CD4-positive, alpha-beta T cell treated with Interleukin-21 for 1 hour (primary cell): ENCODE data around the gene BMPR1A.
"Not testable (repeated sequence)": the region's sequence is repeated elsewhere in the genome, so short reads cannot be mapped to it uniquely, and the experiment has no call there.

Source experiments
- DNase-seq: peaks from one replicate; pipeline ENCODE4 v3.0.0-alpha.2; 2020

BMPR1A gene

DNA sequence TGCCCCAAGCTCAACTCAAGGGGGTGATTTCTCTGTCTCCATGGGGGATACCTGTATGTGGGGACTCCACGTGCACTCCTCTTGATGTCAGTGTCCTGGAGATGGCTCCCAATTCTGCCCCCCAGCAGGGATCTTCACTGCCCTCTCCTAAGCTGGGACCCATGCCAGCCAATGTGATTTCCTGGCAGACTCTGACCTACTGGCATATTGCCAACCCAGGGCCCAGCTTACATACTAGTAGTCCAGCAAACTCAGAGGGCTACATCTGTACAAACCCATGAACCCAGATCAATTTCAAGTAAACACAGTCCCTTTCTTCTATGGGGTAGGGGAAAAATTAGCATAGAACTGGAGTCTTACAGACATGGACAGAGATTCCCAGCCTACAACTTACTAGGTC lies 26.2 kb upstream of the BMPR1A start:
- no peak for DNase-seq

DNA sequence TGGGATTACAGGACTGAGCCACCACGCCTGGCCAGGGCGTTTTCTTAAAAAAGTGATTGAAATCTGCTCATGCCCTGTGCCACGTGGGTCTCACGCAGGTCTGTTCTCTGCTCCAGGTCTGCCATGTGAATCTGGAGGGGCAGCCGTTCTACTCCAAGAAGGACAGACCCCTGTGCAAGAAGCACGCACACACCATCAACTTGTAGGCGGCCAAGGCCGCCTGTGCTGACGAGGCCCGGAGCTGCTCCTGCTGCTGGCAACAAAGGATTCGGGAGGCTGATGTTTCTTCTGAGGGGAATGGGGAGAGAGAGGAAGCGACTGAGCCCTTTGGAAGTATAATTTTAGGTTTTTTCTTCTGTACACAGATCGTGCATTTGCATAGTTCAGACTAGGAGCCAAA lies 23.6 kb upstream of the BMPR1A start:
- DNase-seq: no peak

DNA sequence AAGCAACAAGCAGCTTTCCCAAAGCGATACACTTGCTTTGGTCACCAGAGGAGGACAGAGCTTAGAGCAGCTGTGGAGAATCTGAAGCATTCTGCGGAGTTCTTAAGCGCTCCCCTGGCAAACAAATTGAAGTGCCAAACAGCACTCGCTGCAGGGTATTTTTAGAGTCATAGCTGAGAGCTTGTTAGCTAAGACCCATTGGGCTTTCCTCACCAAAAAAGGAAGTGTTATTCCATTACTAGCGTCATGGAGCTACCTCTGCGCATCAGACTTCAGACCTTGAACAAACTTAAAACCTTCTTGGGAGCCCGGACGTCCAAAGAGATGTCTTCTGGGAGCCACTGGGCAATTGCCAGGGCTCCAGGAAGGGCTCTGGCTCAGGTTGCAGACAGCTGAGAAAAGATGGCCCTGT lies 23.2 kb upstream of the BMPR1A start:
- no peak for DNase-seq

DNA sequence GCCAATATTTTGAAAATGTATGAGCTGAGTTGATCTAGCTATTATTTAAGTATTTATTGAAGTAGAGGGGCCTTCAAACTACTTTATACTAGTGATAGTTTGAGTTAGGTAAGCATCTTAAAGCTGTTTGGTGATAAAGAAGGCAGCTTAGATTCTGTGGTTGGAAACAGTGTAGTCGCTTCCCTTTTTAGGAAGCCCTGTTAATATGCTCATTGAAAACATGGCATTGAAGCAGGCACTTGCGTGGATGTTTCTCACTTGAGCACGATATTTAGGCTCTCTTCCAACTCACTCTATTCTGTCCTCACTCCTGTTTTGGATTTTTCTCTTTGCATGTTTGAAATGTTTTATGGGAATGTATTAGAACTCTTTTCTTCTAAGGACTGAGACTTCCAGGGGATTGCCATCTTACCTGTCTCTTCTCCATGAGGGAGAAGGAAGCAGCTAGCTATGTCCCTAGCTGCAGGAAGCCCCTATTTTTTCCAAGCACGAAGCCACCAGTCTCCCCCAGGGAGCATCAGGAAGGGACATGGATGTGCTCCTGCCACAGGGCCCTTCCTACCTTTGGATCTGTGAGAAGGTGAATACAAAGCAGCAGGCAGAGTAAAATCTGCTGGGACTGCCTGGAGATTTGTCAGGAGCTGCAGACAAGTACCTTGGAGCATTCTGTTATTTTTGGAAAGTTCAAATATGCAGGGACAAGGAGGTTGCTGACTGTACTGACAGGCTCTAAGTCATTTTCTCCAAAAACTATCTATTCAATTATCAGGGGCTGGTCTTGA lies 22.0 kb upstream of the BMPR1A start:
- no peak for DNase-seq

DNA sequence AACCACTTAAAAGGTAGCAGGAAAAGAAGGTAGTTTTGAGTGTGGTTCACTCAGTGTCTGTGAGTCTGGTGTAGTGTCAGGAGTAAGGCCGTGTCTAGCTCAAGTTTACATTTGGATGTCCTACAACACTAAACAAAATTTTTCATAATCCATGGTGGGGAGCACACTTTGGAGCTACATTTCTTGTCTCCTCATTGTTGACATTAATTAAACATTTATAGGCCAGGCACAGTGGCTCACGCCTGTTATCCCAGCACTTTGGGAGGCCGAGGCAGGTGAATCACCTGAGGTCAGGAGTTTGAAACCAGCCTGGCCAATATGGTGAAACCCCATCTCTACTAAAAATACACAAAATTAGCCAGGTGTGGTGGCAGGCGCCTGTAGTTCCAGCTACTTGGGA lies 21.1 kb upstream of the BMPR1A start:
- DNase-seq: not testable (repeated sequence)

DNA sequence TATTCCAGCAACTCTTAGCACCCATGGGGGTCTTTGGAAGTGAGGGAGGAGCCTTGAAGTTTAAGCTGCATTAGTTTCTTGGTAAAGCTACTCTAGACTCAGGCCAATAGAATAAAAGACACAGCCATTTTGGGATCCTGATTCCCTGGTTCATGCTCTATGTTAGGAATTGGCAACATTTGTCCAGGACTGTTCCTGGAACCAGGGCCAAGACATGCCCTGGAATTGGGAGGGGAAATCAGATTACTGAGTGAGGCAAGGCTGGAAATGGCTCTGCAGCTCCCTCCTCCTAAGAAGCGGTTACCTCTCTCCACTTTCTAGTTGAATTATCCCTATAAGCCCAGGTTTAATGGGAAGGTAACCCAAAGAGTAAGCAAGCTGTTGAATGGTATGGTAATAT lies 14.2 kb upstream of the BMPR1A start:
- DNase-seq: no peak

DNA sequence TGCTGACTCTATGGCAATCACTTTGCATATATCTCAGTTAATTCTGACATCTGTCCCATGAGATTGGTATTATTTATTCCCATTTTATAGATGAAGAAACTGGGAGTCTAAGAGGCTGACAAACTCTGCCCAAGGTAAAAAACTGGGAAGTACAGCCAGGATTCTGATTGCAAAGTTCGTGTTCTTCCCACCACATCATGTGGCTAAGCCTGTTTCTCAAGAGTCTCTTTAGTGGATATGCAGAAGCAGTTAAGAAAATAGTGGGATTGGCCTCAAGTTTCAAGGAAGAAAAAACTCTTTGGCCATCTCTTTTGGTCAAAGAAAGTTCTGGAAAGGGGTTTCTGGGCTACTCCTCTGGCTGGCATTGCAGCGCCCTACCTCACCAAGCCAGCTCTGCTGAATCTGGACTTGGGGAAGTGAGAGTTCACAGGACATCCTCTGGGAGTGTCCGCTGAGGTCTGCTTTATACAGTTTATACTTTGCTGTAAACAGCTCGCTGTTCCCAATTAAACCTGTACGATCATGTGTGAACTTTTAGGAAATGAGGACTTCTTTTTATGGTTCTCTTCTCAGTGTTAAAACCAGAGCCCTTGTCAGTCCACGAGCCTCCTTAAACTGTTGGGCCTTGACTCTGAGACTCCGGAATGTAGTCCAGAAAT lies 12.2 kb upstream of the BMPR1A start:
- no peak for DNase-seq

DNA sequence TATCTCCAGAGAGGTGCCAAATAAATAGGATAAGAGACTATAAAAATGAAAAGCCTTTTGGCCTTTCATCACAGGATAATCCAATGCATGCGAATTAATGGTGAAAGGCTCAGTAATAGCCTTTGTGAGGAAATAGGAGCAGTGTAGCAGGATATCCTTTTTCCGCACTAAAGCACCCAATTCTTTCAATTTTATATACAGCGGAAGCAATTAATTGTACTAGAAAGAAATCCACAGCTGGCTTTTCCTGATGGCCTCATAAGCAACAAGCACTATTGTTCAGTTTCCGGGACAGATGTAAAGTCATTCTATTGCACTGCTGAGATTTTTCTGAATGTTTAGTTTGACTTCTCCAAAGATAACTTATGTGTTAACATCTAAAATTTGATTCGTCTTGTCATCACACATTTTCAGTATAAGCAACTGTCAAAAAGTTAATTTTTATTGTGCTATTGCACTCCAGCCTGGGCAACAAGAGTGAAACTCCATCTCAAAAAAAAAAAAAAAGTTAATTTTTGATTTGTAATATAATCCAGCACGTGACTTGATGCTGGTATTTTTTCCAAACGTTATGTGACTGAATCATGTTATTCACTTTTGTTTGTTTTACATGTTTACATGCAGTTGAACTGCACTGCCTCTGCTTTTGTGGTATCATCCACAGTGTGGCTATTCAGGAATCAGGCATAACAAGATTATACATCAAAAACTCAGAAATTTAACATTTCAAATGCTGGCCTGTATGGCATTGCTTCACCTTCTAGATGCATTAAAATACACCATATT lies 8.4 kb upstream of the BMPR1A start:
- no peak for DNase-seq

DNA sequence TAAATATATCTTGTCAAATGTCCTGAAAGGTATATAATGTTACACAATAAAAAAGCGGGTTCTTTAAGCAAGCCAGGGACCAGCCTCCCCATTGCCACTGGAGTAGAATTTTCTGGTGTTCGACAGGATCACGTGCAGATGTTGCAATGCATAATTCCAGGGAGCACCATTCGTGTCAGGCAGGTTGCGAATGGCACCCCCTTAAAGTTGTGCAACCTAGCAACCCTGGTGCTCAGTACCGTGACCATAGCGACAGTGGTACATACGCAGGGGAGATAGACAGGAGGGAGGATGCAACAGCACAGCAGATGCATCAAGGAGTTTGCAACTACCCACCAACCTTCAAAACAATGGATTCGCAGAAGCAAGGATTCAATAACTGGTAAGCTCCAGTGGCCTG lies 6.6 kb upstream of the BMPR1A start:
- no peak for DNase-seq

DNA sequence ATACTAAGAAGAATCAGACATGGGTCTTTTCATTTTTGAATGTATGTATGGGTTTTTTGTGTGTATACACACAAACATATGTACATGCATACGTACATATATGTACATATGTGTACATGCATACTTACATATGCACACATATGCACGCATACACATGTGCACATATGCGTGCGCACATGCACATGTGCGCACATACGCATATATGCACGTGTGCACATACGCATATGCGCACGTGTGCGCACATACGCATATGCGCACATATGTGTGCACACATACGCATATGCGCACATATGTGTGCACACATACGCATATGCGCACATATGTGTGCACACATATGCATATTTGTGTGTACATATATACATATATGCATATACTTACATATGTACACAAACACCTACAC lies 4.9 kb upstream of the BMPR1A start:
- no peak for DNase-seq

DNA sequence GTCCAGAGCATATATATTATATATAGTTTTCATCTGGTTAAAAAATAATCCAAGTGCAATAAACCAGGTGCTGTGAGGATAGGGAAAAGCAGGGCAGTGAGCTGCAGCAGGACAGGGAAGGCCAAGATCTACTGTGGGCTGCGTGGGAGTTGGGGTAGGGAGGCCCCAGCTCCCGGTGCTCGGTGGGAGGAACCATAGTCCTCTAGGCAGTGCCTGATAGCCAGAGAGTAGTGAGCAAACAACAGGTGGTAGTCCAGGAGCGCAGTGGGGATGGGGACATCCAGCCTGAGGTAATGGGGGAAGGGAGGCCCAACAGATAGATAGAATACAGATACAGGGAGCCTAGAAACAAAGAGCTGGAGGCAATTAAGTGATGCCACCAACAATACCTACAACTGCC lies 4.1 kb upstream of the BMPR1A start:
- no peak for DNase-seq

DNA sequence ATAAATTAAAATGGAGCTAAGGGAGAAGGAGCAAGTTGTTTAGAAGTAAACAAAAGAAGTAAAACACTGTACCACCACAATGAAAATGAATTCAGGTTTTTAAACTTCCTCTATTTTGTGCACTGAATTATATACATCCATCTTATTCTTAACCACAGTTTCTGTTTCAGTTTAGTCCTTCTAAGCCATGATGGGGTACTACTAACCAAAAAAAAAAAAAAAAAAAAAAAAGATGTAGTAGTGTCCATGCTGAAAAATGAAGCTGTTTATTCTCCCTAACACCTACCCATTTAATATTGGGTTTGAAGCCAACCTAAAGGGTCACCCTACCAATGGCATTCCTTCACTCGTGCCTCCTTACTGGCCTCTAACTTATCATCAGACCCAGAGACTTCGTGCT lies 3.4 kb upstream of the BMPR1A start:
- no peak for DNase-seq

DNA sequence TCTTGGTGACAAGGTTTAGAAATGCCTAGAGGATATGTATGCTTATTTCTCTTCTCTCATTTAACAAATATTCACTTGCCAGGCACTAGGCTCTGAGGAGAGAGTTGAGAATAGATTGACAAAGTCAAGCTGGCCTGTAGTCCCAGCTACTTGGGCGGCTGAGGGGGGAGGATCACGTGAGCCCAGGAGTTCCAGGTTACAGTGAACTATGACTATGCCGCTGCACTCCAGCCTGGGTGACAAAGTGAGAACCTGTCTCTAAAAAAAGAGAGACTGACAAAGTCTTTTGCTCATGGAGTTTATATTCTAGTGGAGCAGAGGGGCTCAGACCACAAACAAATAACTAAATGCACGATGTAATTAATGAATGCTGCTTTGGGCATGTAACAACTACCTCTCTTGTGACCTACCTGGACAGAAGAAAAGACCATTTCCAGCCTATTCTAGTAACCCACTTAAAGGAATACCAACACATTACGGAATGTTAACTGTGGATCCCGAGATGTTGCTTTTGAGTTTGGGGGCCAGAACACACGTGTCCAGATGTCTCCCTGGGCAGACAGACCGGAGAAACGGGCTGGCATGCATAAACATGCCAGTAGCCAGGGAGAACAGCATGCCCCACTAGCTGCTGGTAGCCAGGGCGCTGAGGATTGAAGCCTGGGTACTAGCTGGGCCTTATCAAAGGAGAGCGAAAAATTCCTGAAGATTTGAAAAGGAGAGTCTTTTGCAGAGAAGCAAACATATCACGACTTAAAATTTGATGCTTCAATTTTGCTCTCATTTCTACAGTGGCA lies 2.6 kb upstream of the BMPR1A start:
- no peak for DNase-seq

DNA sequence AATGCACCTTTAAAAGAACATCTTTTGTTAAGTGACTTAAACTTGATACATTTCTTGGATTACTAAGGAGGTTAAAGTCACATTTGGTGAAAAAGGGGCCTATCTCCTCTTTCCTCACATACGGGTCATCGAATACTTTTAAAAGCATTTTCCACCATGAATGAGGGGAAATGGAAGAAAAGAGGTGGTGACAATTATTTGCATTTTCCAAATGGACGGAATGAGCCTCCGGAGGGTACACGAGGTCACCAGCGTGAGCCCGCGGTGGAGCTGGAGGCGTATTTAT lies 1.0 kb upstream of the BMPR1A start:
- no peak for DNase-seq

DNA sequence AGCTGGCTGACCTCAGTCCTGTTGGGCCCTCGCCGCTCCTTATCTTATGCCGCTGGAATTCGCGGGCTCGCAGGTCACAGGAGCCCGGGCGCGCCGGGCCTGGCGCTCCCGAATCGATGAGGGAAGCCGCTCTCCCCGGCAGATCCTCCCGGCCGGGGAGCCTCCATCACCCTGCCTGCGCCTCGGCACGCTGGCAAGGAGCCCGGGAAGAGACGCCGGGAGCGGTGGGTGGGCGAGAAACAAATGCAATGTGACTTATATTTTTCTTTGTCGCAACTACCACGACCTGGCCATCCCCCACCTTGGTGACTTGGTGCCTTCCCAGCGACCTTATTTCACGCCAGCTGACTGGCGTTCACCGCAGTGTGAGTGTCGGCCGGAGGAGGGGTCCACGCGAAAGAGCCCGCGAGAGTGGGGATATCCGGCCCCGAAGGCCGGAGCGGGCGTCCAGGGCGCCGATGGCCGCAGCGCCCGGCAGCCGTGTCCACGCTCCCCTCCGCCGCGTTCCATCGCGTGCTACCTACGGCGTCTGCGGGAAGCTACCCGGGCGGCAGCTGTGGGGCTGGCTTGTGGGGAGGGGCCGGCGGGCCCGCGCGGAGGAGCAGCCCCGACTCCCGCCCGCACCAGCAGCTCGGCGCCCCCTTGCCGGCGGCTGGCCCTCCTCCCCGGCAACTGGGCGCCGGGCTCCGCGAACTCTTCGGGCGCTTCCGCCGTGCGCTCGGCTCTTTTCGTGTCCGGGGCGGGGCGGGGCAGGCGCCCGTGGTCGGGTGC lies 494 bp upstream of the BMPR1A start:
- DNase-seq: peak; percentile 90

DNA sequence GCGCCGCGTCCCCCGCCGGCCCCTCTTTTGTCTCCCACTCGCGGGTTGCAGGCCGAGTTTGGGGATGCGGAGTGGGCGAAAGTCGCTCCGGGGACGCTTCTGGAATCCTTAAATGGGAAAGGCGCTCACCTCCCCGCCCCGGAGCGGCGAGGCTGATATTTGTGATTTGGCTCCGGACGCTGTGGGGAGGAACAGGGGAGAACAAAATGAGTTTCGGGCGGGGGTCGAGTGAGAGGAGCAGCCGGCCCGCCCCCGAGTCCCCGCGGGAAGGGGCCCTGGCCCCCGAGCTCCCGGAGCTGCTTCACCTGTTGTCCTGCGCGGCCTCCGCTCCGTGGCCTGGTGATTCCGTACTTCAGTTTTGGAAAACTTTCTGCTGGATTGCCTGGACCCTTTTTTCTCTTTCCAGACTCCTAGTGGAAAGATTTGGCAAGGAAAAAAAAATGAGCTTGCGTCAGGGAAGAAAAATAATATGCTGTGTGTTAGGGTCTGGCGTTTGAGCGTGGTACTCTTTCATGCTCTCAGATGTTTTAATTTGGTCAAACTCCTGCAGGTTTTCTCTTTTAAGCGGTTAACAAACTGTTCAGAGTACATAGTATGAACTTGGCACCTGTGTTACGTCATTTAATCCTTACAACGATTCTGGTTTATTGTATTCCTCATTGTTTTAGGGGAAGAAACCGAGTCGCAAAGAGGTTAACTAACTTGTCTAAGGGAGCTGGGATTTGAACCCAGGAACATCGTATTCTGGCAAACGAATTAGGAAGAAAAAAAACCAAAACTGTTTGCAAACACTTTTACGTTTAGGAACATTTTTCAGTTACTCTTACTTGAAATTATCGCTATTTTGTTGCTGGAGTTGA lies 924 bp downstream of the BMPR1A start:
- peak; percentile 9 for DNase-seq

DNA sequence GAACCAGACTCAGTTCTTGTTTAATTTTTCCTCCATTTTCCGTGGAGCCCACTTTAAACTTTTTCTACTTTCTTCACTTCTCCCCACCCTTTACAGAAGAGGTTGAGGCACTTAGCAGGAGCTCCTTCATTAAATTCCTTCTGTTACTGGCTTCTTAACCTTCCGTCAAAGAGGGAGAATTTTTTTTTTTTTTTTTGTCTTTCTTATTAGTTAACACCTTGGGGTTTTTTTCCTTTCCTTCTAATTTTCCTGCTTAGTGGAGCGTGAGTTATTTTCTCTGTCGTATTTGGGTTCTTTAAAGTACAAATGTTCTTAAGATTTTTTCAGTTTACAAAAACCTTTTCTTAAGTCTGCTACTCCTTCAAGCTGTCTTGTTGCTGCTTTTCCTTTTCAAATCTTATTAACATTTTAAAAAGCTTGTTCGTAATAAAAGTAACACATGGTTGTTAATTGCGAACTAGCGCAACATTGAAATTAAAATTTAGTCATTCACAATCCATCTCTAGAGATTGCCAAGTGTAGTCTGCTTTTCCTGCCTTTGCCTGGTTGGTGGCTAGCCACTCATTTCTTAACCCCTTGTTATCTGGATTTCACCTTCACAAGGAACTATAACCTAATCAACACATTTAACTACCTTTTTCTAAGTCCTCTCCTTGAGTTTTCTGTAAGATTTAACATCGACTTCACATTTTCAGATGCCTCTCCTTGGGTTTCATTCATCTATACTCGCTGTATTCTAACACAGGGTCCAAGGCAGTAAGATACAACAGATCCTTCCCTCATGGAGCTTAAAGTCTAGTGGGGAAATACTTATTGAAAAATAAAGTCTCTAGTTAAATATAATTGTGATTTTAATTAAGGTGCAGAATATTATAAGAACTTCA lies 2.0 kb downstream of the BMPR1A start:
- no peak for DNase-seq

DNA sequence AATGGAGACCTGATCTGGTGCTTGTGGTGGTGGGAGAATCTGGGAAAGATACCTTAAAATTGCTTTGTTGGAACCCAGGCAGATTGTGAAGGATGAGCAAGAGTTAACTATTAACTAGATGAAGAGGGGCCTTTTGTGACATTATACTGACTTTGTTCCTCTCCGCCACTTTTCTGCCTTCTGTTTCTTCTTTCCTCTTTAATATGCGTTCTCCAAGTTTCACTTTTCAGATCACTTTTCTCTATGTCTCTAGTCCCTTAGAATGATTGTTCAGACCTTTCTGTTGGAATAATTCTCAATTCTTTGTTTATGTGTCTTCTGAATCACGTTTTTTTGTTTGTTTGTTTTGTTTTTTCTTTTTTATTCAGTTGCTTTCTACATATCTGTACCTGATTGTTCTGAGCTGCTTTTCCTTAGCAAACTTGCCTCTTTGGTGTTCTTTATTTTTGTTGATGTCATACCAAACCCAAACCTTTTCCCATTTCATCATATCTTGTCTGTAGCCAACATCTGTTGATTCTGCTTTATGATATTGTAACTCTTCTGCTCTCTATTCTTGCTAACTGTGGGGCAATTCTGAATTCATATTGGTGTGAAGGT lies 2.8 kb downstream of the BMPR1A start:
- DNase-seq: no peak

DNA sequence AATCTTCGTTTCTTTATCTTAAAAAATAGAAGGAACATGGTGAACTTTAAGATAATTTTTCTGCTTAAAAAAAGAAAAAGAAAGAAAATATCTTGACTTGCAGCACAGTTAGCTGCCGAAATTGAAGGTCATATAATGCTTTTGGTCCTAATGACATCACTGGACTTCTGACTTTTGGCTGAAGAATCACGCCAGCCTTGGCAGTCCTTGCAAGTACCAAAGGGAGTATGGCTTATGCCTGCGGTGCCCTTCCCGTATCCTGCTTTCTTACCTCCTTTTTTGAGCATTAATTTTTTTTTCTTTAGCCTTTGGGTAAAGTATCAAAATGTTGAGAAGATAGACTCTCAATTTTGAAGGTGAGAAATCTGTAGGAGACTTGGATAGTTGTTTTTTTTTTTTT lies 7.0 kb downstream of the BMPR1A start:
- DNase-seq: no peak

DNA sequence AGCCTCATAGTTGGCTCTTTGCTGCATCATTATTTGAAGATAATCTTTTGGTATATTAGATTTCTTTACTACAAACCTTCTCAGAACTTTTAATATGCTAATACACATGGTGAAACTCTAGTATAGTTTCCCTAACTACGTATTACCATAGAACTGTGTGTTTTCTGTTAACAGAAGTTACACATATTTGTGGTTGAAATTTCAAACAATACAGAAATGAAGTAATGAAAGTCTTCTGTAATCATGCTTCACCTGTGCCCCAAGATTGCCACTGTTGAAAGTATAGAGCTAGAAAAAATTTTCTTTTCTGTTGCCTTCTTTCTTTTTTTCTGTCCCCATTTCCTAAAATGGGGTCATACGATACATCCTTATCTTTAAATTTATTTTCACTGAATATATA lies 9.1 kb downstream of the BMPR1A start:
- DNase-seq: no peak
